ENCODE data around the gene PRDX5. TPM values are rescaled to one million over a fixed set of nuclear protein-coding genes. Genes with fewer than 3 reads are reported as not detected.

PRDX5 gene
- total RNA-seq, 1 experiment from 2014 or later, result 228 TPM

DNA sequence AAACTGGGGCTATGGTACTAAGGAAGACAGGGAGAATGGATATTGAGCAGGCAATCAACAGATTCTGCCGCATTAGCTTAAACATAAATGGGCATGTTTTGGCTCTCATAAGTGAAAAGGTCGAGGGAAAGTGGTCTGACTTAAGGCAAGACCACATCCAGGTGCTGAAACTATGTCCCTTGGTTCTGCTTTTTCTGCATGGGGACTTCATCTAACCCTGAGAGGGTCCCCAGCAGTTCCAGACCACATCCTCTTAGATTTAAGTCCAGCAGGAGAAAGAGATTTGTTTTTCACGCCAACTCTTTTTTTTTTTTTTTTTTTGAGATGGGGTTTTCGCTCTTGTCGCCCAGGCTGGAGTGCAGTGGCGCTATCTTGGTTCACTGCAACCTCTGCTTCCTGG is 46.5 kb downstream of the PRDX5 start:
- Histone ChIP-seq H2BK15ac (ENCODE audit: low read depth, low read length) (no peak overlapping the region), H3T11ph (ENCODE audit: low read length) (no peak overlapping the region), H2BK120ac (ENCODE audit: low read depth, low read length, poor library complexity, severe bottlenecking) (no peak overlapping the region), H4K8ac (replicated peaks; ENCODE audit: insufficient read length, low read depth, low read length) (no peak overlapping the region), H4K5ac (ENCODE audit: insufficient read length, low read depth, low read length) (no peak overlapping the region), H2BK5ac (ENCODE audit: insufficient read length, low read length) (no peak overlapping the region), H3K79me2 (ENCODE audit: insufficient read depth, low read length) (no peaks in the 10 kb centered on the region), H3K9me3 (ENCODE audit: control insufficient read depth, low read depth, low read length) (no peaks in the 10 kb centered on the region), H3K23me2 (ENCODE audit: insufficient read length, low read depth, low read length, poor library complexity, severe bottlenecking) (peaks cover 4% of the 10 kb centered on the region), H3K14ac (ENCODE audit: insufficient read depth, low read length) (no peak overlapping the region), H3K4me1 (ENCODE audit: insufficient read depth, low read length) (no peaks in the 10 kb centered on the region), H3K56ac (ENCODE audit: insufficient read length, low read depth, low read length) (no peak overlapping the region), H4K20me1 (ENCODE audit: control insufficient read depth, insufficient read depth, insufficient read length) (peaks cover 2% of the 10 kb centered on the region), H3K18ac (ENCODE audit: insufficient read length, low read depth, low read length) (no peak overlapping the region), H3K27me3 (ENCODE audit: insufficient read depth, low read length) (no peaks in the 10 kb centered on the region), H3K9ac (ENCODE audit: extremely low read depth, insufficient read length, low read length) (no peak overlapping the region), H2AFZ (ENCODE audit: low read length) (no peak overlapping the region), H3K79me1 (ENCODE audit: insufficient read depth, low read depth, low read length, poor library complexity, severe bottlenecking) (no peaks in the 10 kb centered on the region), H2BK12ac (ENCODE audit: insufficient read length, low read depth, low read length) (no peak overlapping the region), H4K91ac (ENCODE audit: insufficient read length, low read depth, low read length) (no peak overlapping the region), H3K23ac (ENCODE audit: insufficient read length, low read depth, low read length) (no peak overlapping the region), H3K4ac (ENCODE audit: low read depth, low read length) (no peak overlapping the region), H2AK5ac (ENCODE audit: insufficient read length, low read length) (no peak overlapping the region), H2BK20ac (ENCODE audit: low read depth, low read length, poor library complexity, severe bottlenecking) (no peak overlapping the region), H3K27ac (ENCODE audit: insufficient read length, low read depth, low read length) (no peak overlapping the region), H3K4me2 (ENCODE audit: insufficient read depth, insufficient read length, low read length) (no peak overlapping the region)
- TF ChIP-seq, protein P1, sequence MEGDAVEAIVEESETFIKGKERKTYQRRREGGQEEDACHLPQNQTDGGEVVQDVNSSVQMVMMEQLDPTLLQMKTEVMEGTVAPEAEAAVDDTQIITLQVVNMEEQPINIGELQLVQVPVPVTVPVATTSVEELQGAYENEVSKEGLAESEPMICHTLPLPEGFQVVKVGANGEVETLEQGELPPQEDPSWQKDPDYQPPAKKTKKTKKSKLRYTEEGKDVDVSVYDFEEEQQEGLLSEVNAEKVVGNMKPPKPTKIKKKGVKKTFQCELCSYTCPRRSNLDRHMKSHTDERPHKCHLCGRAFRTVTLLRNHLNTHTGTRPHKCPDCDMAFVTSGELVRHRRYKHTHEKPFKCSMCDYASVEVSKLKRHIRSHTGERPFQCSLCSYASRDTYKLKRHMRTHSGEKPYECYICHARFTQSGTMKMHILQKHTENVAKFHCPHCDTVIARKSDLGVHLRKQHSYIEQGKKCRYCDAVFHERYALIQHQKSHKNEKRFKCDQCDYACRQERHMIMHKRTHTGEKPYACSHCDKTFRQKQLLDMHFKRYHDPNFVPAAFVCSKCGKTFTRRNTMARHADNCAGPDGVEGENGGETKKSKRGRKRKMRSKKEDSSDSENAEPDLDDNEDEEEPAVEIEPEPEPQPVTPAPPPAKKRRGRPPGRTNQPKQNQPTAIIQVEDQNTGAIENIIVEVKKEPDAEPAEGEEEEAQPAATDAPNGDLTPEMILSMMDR (conservative IDR thresholded peaks at IDR 0.05), result no peak
- Mint-ChIP-seq H3K4me3 (no peak overlapping the region), H3K27me3 (ENCODE audit: low read depth) (no peaks in the 10 kb centered on the region), H3K4me1 (peaks cover 7 to 11% of the 10 kb centered on the region in 2 experiments), H3K36me3 (ENCODE audit: insufficient read depth in 1 of 3, low read depth in 3 of 3) (peaks cover 23 to 70% (median 50%) of the 10 kb centered on the region in 3 experiments), H3K27ac (no peak overlapping the region), H3K9me3 (no peaks in the 10 kb centered on the region; a peak in 1 of 5 replicates)
- no CpG with 5 or more reads among the region's 6 CpGs for WGBS (ENCODE audit: extremely low coverage, insufficient read length, low lambda C conversion rate)
- DNase-seq, result no peak
